NOMO-1 (cell line): ENCODE data around the gene VASN.
"Not testable (repeated sequence)": the region's sequence is repeated elsewhere in the genome, so short reads cannot be mapped to it uniquely, and the experiment has no call there.

Source experiments
- DNase-seq, 2 experiments: peaks; one replicate each; lab custom pipeline; 2025; ENCODE audit not compliant: unreplicated experiment in 2 of 2; lab: John Stamatoyannopoulos, UW

Gene VASN

DNA sequence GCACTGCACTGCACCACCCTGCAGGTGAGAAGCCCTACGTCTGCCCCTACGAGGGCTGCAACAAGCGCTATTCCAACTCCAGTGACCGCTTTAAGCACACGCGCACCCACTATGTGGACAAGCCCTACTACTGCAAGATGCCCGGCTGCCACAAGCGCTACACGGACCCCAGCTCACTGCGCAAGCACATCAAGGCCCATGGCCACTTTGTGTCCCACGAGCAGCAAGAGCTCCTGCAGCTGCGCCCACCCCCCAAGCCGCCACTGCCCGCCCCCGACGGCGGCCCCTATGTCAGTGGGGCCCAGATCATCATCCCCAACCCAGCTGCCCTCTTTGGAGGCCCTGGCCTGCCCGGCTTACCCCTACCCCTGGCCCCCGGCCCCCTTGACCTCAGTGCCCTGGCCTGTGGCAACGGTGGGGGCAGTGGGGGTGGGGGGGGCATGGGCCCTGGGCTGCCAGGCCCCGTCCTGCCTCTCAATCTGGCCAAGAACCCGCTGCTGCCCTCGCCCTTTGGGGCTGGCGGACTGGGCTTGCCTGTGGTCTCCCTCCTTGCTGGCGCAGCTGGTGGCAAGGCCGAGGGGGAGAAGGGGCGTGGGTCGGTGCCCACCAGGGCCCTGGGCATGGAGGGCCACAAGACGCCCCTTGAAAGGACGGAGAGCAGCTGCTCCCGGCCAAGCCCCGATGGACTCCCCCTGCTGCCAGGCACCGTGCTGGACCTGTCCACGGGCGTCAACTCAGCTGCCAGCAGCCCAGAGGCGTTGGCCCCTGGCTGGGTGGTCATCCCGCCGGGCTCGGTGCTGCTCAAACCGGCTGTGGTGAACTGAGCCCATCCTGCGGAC is 34.7 kb upstream of the VASN start:
- no peak for DNase-seq

DNA sequence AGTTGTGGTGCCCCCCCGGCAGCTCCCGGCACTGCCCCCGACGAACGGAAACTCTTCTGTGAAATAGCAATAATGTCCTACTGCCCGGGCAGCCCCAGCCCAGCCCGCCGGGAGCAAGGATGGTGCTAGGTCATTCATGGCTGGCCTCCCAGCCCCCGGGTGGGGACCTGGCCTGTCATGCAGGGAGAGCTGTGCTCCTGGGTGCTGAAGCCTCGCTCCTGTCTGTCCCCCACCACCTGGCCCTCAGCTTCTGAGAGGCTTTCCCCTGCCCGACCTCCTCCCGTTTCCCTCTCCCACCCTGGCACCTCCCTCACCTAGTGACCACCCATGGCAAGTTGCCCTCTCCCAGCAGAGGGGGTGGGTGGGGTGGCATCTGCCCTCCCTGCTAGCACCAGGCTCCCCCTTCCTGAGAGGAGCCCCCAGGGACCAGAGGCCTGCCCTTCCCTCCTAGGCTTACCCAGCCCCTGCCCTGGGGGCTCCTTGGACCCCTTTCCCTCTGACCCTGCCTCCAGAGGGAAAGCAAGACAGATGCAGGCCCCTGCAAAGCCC is 34.0 kb upstream of the VASN start:
- no peak for DNase-seq

DNA sequence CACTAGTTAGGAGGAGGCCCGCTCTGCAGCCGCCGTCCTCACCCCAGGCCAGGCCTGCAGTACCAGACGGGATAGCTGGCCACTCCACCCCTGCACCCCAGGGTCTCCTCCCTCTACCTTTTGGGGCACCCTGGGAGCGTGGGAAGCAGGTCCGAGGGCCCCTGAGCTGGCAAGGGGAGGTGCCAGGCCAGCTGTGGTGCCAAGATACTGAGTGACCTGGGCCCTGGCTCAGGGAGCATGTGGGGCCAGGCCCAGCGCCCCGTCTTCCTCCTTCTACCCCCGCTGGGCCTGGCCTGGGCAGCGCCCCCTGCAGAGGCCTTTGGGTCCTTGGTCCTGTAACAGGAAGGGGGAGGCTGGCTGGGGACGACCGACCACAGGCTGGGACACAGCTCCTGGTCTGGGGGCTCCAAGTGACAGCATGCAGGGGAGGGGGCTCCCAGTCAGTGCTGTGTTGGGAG is 33.5 kb upstream of the VASN start:
- no peak for DNase-seq

DNA sequence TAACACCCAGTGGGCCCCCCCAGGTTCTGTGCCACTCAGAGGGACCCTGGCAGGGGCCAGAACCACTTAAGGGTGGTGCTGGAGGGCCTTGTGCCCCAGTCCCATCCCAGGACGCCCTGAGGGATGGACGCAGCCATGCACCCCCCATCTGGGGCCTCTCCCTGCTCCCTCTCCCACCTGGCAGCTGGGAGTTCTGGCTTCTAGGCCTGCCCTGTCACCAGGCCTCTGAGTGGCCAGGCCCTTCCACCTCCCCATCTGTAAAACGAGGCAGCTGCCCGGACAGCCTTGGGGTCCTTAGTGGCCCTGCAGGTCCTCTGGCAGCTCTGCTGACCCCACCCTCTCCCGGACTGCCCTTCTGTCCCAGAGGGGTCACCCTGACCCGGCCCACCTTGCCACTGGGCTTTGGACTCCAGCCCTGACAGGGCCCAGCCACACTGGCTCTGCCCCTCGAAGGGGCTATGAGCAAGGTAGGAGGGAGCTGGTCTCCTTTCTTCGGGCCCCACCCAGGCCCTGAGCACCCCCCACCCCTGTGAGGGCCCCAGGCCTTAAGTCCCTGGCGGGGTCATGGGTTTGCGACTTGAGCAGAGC is 32.8 kb upstream of the VASN start:
- no peak for DNase-seq

DNA sequence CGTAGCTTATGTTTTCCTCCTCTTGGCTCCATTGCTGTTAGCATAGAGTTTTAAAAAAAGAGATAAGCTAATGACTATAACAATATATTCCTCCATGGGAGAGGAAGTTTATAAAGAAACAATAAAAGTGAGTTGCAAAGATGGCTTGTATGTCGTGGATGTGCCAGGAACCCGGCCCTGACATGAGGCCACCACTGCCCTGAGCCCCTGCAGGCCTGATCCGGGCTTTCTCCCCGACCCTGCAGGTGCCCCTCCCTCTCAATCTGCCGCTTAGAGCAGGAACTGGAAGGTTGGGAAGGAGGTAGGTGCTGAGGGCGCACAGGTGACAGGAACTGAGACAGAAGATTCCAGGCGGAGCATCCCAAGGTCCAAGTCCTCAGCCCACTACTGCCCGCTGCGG is 32.2 kb upstream of the VASN start:
- DNase-seq: no peak

DNA sequence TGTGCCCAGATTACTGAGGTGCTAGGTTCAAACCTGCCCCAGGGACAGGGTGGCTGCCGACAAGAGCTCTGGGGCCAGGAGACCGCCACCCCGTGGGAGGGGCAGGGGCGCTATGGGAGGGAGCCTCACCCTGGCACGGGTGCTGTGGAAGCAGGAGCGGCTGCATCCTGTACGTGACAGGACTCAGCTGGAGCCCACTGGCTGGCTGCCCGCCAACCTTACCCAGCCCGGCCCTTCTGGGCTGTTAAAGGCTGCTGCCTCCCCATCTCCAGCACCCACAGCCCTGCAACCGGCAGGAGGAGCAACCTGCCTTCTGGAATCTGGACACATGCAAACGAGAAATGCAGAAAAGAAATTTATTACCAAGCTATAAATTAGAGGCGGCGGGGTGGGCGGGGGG is 31.7 kb upstream of the VASN start:
- no peak for DNase-seq

DNA sequence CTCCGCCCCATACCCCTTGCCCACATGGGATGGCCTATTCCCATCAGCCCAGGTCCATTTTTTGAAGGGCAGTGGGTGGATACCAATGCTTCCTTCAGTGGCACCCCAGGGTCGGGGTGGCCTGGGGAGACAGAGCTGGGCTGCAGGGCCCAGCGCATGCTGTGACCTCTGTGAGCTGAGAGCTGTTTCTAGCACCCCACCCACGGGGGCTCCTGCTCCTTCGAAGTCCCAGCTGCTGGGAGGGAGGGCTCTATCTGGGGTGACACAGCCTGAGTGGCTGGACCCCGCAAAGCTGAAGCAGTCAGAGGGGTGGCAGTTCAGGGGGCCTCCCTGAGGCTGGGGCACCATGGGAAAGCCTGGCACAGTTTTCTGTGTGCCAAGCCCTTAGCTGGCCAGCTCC is 31.2 kb upstream of the VASN start:
- DNase-seq: no peak

DNA sequence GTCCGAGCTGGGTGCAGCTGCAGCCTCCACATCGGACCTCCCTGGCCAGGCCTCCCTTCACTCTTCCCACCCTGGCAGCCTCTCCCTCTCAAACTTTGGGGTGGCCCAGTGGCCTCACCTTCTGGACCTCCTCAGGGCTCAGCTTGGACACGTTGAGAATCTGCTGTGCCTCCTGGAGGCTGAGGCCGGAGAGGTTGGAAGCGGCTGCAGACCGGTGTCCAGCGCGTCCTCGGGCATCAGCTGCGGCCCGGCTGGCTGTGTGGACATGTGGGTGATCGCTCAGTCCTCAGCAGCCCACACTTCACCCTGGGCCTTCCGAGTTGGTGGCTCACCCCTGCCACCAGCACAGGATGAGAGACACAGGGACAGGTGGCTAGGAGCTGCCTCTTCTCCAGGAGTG is 30.4 kb upstream of the VASN start:
- DNase-seq: no peak

DNA sequence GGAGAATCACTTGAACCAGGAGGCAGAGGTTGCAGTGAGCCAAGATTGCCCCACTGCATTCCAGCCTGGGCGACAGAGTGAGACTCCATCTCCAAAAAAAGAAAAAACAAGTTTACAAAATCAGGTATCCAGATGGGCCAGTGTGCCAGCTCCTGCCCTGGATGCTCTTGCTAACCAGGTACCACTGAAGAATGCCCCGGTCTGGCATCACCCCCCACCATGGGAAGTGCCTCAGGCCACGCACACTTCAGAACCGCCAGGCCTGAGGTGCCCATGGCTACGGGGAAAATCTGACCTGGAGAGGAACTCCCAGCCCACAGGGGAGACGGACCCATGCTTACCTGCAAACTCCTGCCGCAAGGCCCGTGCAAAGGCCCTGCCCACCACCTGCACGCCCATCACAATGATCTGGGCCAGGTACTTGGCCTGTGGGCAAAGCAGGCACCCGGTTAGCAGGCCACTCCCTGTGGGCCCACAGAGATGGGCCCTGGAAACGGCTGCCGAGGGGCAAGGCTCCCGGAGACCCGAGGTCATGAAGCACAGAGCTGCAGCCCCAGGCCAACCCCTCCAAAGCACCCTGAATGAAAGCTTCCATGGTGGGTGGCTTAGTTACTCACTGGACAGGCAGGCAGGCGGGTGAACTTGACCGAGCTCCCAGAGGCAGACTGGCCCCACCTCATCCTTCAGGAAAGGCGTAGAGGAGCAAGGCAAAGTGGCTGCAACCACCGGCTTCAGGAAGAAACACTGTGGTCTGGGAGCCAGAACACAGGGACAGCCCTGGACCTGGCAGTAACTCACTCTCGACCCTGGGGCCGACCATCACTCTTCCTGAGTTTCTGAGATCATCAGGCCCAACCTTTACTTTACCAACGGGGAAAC is 28.5 kb upstream of the VASN start:
- no peak for DNase-seq

DNA sequence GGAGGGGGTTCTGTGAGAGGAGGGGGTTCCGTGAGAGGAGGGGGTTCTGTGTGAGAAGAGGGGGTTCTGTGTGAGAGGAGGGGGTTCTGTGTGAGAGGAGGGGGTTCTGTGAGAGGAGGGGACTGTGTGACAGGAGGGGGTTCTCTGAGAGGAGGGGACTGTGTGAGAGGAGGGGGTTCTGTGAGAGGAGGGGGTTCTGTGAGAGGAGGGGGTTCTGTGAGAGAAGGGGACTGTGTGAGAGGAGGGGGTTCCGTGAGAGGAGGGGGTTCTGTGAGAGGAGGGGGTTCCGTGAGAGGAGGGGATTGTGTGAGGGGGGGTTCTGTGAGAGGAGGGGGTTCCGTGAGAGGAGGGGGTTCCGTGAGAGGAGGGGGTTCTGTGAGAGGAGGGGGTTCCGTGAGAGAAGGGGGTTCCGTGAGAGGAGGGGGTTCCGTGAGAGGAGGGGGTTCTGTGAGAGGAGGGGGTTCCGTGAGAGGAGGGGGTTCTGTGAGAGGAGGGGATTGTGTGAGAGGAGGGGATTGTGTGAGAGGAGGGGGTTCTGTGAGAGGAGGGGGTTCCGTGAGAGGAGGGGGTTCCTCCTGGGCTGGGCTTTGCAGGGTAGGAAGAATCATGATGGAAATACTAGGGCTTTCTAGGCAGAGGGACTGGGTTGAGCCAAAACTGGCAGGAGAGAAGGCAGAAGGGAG is 27.2 kb upstream of the VASN start:
- DNase-seq: not testable (repeated sequence)

DNA sequence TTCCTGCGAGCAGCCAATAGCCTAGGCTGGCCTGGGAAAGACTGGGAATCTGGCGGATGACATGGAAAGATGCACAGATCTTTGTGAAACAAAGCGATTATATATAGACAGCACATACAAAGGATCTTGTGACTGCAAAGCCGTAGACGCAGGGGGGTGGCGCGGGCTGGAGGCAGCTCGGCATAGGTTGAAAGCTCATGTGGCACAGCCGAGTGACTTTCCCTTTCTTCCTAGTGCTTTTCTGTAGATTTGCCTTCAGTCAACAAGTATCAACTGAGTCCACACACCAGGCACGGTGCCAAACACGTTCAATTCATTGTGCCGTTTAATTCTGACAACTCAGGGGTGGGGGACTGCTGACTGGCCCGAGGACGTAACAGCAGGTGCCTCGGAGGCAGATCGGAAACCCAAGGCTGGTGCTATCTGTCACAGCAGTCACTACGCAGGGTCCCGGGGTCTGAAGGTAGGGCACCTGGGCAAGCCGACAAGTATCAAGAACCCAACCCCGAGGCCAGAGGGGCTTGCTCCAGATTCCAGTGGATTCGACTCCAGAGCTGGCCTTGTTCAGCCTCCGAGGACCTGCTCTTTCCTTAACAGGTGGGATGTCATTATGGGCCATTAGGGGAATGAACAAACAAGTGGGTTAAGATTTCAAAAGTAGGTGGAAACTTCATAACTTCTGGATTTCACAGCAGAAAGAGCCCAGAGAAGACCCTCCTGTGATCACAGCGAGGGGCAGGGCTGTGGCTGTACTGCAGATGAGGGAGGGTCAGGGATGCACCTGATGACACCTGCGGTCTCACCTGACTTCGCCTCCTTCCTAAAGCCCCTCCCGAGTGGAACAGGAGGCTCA is 26.4 kb upstream of the VASN start:
- no peak for DNase-seq

DNA sequence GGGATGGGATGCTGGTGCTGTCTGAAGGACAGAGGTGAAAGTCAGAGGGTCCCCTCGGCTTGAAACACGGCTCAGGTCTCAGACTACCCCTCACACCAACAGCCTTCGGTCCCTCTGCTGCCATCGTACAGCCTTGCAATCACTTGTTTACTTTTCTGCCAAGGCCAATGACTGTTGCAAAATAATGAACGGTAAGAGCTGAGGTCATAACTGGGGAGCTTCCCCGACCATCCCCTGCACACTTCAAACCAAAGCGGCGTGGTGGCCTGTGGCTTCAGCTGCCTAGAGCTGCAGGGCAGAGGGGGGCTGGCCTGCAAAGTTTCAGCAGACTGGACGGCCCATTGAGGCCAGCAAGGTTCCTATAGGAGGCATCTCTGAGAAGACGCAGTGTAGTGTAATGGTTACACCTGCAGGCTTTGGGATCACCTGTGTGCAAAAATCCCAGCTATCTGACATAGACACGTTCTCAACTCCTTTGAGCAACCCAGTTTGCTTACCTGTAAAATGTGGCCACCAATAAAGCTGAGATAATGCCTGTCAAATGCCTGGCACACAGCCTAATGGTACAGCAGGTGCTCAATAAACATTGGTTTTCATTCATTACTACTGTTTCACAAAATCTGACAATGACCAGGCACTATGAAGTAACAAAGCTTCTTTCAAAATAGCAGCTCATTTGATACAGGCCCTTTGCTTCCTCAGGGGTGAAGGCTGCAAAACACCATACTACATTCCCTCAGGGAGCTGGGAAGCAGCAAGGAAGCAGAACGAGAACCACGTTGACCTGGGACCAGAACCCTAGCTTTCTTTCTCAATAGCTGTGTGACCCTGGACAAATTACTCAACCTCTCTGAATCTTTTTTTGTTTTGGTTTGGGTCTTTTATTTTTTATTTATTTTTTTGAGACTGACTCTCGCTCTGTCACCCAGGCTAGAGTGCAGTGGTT is 25.5 kb upstream of the VASN start:
- DNase-seq: peak; percentile 65

DNA sequence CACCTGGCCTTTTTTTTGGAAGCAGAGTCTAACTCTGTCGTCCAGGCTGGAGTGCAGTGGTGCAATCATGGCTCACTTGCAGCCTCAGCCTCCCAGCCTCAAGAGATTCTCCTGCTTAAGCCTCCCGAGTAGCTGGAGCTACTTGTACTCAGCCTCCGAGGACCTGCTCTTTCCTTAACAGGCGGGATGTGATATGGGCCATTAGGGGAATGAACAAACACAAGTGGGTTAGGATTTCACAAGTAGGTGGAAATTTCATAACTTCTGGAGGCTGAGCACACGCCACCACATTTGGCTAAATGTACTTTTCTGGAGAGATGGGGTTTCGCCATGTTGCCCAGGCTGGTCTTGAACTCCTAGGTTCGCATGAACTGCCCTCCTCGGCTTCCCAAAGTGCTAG is 24.6 kb upstream of the VASN start:
- peak; percentile 85 to 89 for DNase-seq

DNA sequence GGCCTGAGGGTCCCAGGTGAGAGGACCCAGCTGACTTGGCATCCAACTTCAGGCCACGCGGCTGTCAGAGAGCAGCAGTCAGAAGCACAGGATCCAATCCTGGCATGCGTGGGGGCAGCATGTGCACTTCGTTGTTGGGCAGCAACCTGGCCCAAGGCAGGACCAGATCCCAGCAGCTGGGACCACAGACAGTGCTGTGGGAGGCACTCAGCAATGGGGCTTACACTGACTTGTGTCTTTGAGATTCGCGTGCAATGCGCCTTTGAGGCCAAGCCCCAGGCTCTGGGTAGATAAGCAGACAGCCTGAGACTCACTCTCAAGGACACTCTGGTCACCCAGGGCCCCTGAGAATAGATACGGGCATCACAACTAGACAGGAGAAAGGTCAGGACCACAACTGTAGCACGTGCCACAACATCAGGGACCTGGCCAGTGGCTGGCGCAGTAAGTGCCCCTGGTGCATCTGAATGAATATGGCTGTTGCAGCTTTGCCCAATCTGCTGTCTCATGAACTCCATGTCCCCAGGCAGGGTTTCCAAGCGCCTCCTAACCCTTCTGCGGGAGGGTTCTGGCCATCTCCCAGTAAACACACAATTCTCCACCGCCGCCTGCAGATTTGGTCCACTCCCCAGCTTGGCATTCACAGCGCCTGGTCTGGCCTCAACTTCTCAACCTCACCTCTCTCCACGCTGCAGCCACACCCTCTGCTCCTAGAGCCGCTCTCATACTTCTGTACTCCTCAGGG is 23.7 kb upstream of the VASN start:
- DNase-seq: no peak

DNA sequence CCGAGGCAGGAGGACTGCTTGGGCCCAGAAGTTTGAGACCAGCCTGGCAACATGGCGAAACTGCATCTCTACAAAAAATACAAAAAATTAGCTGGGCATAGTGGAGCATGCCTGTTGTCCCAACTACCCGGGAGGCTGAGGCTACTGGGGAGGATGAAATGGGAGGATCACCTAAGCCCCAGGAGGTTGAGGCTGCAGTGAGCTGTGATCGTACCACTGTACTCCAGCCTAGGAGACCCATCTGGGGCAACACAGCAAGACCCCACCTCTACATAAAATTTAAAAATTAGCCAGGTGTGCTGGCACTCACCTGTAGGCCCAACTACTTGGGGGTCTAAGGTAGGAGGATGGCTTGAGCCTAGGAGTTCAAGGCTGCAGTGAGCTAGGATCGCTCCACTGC is 22.3 kb upstream of the VASN start:
- no peak for DNase-seq

DNA sequence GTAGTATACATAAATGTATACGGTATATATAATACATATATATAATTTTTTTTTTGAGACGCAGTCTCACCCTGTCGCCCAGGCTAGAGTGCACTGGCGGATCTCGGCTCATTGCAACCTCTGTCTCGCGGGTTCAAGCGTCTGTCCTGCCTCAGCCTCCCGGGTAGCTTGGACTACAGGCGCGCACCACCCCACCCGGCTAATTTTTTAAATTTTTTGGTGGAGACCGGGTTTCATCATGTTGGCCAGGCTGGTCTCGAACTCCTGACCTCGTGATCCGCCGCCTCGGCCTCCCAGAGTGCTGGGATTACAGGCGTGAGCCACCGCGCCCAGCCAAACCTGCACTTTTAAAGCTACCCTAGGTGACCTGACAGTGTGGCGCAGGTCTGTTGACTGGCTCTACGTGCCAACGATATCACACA is 21.3 kb upstream of the VASN start:
- DNase-seq: no peak

DNA sequence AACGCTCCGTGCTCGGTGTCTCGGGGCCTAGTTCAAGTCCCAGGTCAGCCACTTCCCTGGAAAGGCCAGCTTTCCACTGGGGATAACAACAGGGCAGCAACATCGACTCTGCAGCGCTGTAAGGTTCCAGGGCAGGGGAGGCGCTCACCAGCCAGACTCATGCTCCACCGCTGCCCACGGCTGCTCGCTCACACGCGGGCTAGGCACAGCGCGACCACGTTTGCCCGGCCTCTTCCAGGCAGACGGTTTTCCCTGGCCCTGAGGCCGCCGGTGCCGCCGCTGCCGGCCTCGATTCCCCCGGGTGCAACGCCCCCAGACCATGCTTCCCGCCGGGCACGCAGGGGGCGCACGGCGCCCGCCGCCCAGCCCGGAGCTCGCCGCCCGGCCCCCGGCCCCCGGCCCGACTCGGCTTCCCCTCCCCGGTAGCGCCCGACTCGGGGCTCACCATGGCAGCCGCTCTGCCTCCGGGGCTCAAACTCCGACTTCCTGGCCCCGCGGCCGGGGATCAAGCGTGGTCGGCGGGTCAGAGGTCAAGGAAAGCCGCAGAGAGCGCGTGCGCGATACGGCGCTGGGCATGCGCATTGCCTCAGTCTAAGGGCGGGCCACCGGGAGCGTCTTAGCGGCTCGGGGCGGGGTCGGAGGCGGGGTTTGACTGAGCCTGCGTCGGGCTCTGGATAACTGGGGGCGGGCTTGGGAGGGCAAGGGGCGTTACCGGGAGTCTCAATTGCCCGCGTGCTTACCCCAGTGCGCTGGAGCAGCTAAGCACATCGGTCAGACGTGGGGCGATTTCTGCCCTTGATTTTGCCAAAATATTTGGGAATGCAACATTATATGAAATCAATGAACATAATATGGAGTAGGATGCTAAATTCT is 20.6 kb upstream of the VASN start, which contains the start of gene PAM16:
Gene PAM16 (minus strand): TSS at position 535 of the 873 bp plus-strand sequence. CDS start 87 bp downstream, at position 448.
- DNase-seq: peak; percentile 90 to 96
